Activated B cell treated with CpG ODN at 0.5 μM for 24 hours (primary cell): ENCODE measurements around the gene PTPRZ1. TPM values are rescaled to one million over a fixed set of nuclear protein-coding genes. Genes with fewer than 3 reads are reported as not detected.

ENCODE experiments used
- ATAC-seq: fragments of 200-7000 bp; cut with Tn5 transposase; one replicate; pipeline ENCODE4 v1.10.0; 2021; ENCODE audit warnings: low read depth, mild to moderate bottlenecking, moderate library complexity
- CTCF ChIA-PET: fragments of 350-600 bp; sonication (Branson Sonifier 250); formaldehyde crosslinking; loops from one replicate; lab custom pipeline; 2021; ENCODE audit warnings: antibody characterized with exemption; lab: Charles Lee
- POLR2A ChIA-PET: fragments of 350-600 bp; sonication (Branson Sonifier 250); formaldehyde crosslinking; loops from one replicate; lab custom pipeline; 2021; ENCODE audit warnings: antibody characterized with exemption; lab: Charles Lee
- DNase-seq: peaks from one replicate; pipeline ENCODE4 v3.0.0; 2022
- H3K27ac Mint-ChIP-seq: one replicate; pipeline ENCODE4 v1.8.0; 2020; ENCODE audit warnings: mixed read lengths
- H3K27me3 Mint-ChIP-seq: one replicate; pipeline ENCODE4 v1.8.0; 2021; ENCODE audit warnings: mixed read lengths
- H3K36me3 Mint-ChIP-seq: one replicate; pipeline ENCODE4 v1.8.0; 2021; ENCODE audit warnings: low read depth, mixed read lengths
- H3K4me1 Mint-ChIP-seq: one replicate; pipeline ENCODE4 v1.8.0; 2021; ENCODE audit warnings: mixed read lengths
- H3K4me3 Mint-ChIP-seq: one replicate; pipeline ENCODE4 v1.8.0; 2020; ENCODE audit warnings: mild to moderate bottlenecking, mixed read lengths
- H3K9me3 Mint-ChIP-seq: one replicate; pipeline ENCODE4 v1.8.0; 2020; ENCODE audit warnings: mixed read lengths
- intact Hi-C: fragments of 100-400 bp; cut with micrococcal nuclease; formaldehyde crosslinking; loops from one replicate; pipeline ENCODE4 v1.15.1; 2024
- total RNA-seq: library from RNA; stranded (reverse); gene quantifications from 2 replicates; pipeline ENCODE4 v1.2.3, GENCODE V29; 2022
- TF ChIP-seq, protein P1 (sequence below): fragments of 200-600 bp; IDR thresholded peaks from one replicate; pipeline ENCODE4 v1.8.0; 2022; ENCODE audit warnings: antibody characterized with exemption, mild to moderate bottlenecking

Gene PTPRZ1
- total RNA-seq, 1 donor from 2014 or later, result not detected

DNA sequence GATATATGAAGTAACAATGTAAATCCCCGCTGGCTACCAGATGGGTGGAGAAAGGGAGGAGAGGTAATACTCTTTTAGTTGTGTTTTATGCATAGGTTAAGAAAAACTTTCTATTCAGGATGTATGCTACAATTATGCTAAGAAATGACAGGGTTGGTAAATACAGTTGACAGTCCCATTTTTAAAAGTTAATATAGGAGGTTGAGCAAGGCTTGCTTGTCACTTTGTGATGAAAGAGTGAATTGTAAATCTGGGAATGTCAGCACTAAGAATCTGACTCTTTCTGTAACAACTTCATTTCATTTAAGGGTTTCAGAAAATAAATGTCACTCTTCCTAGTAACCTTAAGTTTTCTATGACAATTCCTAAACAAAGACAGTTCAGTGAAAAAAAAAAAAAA lies 59.8 kb downstream of the PTPRZ1 start:
- ATAC-seq (no peak), DNase-seq (no peak)
- intact Hi-C loops, result no loop called here
- H3K4me3 Mint-ChIP-seq, result no peak overlapping the region
- no peak overlapping the region for H3K27ac Mint-ChIP-seq
- H3K36me3 Mint-ChIP-seq, result no peaks in the 10 kb centered on the region
- peaks cover 2% of the 10 kb centered on the region for H3K27me3 Mint-ChIP-seq
- ChIA-PET POLR2A (no interaction called here), CTCF (no interaction called here)
- H3K9me3 Mint-ChIP-seq, result no peaks in the 10 kb centered on the region
- H3K4me1 Mint-ChIP-seq, result no peaks in the 10 kb centered on the region
- TF ChIP-seq, protein P1, sequence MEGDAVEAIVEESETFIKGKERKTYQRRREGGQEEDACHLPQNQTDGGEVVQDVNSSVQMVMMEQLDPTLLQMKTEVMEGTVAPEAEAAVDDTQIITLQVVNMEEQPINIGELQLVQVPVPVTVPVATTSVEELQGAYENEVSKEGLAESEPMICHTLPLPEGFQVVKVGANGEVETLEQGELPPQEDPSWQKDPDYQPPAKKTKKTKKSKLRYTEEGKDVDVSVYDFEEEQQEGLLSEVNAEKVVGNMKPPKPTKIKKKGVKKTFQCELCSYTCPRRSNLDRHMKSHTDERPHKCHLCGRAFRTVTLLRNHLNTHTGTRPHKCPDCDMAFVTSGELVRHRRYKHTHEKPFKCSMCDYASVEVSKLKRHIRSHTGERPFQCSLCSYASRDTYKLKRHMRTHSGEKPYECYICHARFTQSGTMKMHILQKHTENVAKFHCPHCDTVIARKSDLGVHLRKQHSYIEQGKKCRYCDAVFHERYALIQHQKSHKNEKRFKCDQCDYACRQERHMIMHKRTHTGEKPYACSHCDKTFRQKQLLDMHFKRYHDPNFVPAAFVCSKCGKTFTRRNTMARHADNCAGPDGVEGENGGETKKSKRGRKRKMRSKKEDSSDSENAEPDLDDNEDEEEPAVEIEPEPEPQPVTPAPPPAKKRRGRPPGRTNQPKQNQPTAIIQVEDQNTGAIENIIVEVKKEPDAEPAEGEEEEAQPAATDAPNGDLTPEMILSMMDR, result no peak

DNA sequence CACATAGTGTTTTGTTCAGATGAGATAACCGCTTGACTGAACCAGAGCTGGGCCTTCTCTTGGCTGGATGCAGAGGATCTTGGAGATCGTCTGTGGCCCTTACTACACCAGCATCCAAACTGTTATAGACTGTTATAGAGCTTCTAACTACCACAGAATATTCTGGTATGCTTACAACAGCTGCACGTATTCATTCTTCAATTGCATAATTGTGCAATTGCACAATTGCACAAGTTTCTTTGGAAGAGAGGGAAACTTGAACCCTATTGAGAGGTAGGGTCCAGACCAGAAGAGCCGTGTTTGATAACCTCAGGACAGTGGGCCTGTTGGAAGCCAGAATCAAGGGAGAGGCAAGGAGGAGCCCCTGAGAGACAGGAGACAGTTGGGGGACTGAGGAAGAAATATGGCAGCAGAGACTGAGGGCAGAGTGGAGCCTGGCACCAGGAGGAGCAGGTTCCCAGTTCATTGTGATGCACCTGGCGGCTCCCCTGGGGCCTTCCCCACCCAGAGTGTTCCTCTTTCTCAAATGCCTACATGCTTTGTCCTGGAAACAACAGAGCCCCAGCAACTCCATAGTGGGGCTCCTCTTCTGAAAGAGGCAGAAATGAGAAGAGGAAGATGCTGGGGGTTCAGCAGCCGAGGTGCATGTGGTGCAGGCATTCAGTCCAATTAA lies 64.1 kb downstream of the PTPRZ1 start:
- Mint-ChIP-seq H3K4me1 (no peaks in the 10 kb centered on the region), H3K27me3 (no peaks in the 10 kb centered on the region)
- no peak for DNase-seq

GRCh38 chr7:121938429-121938996 lies 65.6 kb downstream of the PTPRZ1 start:
- Mint-ChIP-seq H3K36me3 (no peaks in the 10 kb centered on the region), H3K27ac (no peak overlapping the region), H3K4me3 (no peak overlapping the region), H3K27me3 (no peaks in the 10 kb centered on the region), H3K9me3 (no peaks in the 10 kb centered on the region), H3K4me1 (no peaks in the 10 kb centered on the region)
- ATAC-seq, result no peak
- intact Hi-C loops, result no loop called here
- TF ChIP-seq, protein P1, result no peak
- no peak for DNase-seq
- ChIA-PET POLR2A (no interaction called here), CTCF (no interaction called here)

More for the DNA sequence above, 64.1 kb downstream of the PTPRZ1 start:
- ATAC-seq, result no peak
- ChIA-PET POLR2A (no interaction called here), CTCF (no interaction called here)
- intact Hi-C loops, result no loop called here
- Mint-ChIP-seq H3K4me3 (no peak overlapping the region), H3K9me3 (no peaks in the 10 kb centered on the region), H3K36me3 (no peaks in the 10 kb centered on the region), H3K27ac (no peak overlapping the region)
- TF ChIP-seq, protein P1, result no peak

DNA sequence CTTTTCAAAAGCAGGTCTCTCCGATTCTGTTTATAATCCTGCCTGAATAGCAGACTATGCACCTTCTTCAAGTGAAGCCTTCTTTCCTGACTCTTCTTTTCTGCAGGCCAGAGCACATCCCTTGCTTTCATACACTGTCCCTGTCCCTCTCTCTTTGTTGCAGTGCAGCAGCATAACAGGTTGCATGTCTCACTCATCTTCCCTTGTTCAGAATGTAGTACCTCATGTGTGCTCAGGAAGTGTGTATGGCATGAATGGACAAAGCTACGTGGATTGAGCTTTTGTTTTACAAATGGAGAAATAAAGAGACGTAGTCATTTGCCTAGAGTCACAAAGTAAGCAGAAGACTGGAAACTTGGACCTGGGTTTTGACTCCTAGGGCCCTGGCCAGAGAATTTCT lies 68.0 kb downstream of the PTPRZ1 start:
- CTCF ChIA-PET, result no interaction called here

GRCh38 chr7:121941830-121942229 lies 68.9 kb downstream of the PTPRZ1 start:
- DNase-seq (no peak), ATAC-seq (no peak)
- ChIA-PET POLR2A (no interaction called here), CTCF (no interaction called here)
- Mint-ChIP-seq H3K36me3 (no peaks in the 10 kb centered on the region), H3K4me3 (no peak overlapping the region), H3K27ac (no peak overlapping the region), H3K9me3 (no peaks in the 10 kb centered on the region), H3K27me3 (no peaks in the 10 kb centered on the region), H3K4me1 (no peaks in the 10 kb centered on the region)
- TF ChIP-seq, protein P1, result no peak
- intact Hi-C loops, result no loop called here

More for the DNA sequence above, 68.0 kb downstream of the PTPRZ1 start:
- no peaks in the 10 kb centered on the region for H3K9me3 Mint-ChIP-seq
- TF ChIP-seq, protein P1, result no peak
- no peaks in the 10 kb centered on the region for H3K36me3 Mint-ChIP-seq
- H3K4me1 Mint-ChIP-seq, result no peaks in the 10 kb centered on the region
- intact Hi-C loops, result no loop called here
- no peak overlapping the region for H3K27ac Mint-ChIP-seq
- no peaks in the 10 kb centered on the region for H3K27me3 Mint-ChIP-seq
- H3K4me3 Mint-ChIP-seq, result no peak overlapping the region
- POLR2A ChIA-PET, result no interaction called here
- DNase-seq (no peak), ATAC-seq (no peak)
